ENCODE results near the gene GCNT4. TPM values are rescaled to one million over a fixed set of nuclear protein-coding genes. Genes with fewer than 3 reads are reported as not detected.

GCNT4 gene
- total and polyA plus RNA-seq, 12 donors: 0.09 to 0.58 (median 0.31) TPM

DNA sequence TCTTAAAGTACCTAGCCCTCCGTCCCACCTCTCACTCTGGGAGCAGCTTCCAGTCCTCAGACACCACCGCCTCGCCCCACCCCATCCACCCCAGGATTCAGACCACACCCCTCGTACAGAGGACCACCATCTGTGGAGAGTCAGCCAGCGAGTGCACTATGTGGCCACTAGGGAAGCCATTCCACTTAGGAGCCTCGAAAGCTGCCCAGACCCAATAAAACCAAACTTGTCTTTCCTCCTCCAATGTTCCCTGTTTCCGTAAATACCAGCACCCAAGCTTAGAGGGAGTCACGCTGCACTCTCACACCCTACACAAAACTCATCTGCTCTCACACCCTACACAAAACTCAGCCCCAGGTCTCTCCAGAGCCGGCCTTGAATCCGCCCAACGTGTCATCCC, 1.9 kb downstream of the GCNT4 start:
- ATAC-seq (no peak), DNase-seq (no peak)
- Histone ChIP-seq H3K4me3 (no peak overlapping the region), H3K27me3 (peaks cover 0 to 48% (median 0%) of the 10 kb centered on the region in 7 donors), H3K4me1 (peaks cover 0 to 40% (median 21%) of the 10 kb centered on the region in 9 donors), H3K9me3 (no peaks in the 10 kb centered on the region), H3K27ac (no peak overlapping the region), H3K36me3 (peaks cover 0 to 16% (median 0%) of the 10 kb centered on the region in 9 donors)
- intact Hi-C loops (cut with DNase I): loop anchor here in 2 of 10 donors (5.0 to 10.0 kb wide), 3 partner anchors 284 to 634 kb away; partner anchors contain the start of gene HMGCR (in 2 of the 2)
- 80 to 86% methylated on average over 11 of the region's 11 CpGs for WGBS, 2 donors
- TF ChIP-seq, protein P1, sequence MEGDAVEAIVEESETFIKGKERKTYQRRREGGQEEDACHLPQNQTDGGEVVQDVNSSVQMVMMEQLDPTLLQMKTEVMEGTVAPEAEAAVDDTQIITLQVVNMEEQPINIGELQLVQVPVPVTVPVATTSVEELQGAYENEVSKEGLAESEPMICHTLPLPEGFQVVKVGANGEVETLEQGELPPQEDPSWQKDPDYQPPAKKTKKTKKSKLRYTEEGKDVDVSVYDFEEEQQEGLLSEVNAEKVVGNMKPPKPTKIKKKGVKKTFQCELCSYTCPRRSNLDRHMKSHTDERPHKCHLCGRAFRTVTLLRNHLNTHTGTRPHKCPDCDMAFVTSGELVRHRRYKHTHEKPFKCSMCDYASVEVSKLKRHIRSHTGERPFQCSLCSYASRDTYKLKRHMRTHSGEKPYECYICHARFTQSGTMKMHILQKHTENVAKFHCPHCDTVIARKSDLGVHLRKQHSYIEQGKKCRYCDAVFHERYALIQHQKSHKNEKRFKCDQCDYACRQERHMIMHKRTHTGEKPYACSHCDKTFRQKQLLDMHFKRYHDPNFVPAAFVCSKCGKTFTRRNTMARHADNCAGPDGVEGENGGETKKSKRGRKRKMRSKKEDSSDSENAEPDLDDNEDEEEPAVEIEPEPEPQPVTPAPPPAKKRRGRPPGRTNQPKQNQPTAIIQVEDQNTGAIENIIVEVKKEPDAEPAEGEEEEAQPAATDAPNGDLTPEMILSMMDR (IDR thresholded peaks at IDR 0.05): no peak

DNA sequence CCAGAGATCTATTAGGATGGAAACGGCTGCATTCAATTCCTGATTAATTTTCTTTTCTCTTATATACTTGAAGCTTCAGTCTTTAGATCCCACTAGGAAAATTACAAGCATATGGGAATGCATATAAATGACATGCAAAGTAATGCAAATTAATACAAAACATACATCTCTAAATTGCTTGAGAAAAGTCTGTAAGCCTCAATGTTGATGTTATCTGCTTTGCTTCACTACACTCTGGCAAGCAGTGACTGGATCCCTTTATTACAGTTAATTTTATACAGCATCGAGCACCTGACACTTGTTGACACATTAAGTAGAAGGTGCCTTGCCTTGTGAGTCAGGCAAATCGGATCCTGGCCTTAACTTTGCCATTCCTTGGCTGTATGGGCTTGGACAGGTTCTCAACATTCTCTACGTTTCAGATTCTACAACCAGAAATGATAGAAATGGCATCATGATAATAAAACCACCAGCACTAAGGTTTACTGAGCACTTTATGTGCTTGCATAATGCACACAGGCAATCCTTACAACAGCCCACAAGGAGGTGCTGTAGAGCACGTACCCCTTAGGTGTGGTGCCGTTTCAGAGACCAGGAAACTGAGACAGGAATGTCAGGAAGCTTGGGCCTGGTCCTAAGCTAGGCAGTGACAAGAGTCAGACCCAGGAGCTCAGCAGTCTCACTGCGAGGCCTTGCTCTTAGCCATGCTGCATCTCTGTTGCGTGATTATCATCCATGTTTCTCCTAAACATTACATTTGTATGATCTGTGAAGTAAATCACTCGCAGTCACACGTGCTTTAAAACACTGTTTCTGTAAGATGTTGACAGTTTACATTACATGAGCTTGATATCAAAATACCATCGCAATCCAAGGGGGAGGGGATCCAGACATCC, 2.7 kb downstream of the GCNT4 start:
- Histone ChIP-seq H3K4me3 (no peak overlapping the region), H3K27ac (no peak overlapping the region), H3K27me3 (peaks cover 0 to 43% (median 0%) of the 10 kb centered on the region in 7 donors), H3K9me3 (no peaks in the 10 kb centered on the region), H3K36me3 (peaks cover 0 to 19% (median 0%) of the 10 kb centered on the region in 9 donors), H3K4me1 (peaks cover 0 to 38% (median 21%) of the 10 kb centered on the region in 9 donors)
- DNase-seq (peak in 1 of 2 donors; percentile 33), ATAC-seq (peak in 2 of 8 donors; percentile 33 to 46)
- TF ChIP-seq, protein P1 (IDR thresholded peaks at IDR 0.05): peak; percentile 33 to 76 (median 69)
- WGBS, 2 donors: 65 to 66% methylated on average over 11 of the region's 11 CpGs
- intact Hi-C loops (cut with DNase I): loop anchor here in 5 of 10 donors (5.0 to 10.0 kb wide), 5 partner anchors 215 to 635 kb away; partner anchors contain the start of gene HMGCR (in 3 of the 5)

DNA sequence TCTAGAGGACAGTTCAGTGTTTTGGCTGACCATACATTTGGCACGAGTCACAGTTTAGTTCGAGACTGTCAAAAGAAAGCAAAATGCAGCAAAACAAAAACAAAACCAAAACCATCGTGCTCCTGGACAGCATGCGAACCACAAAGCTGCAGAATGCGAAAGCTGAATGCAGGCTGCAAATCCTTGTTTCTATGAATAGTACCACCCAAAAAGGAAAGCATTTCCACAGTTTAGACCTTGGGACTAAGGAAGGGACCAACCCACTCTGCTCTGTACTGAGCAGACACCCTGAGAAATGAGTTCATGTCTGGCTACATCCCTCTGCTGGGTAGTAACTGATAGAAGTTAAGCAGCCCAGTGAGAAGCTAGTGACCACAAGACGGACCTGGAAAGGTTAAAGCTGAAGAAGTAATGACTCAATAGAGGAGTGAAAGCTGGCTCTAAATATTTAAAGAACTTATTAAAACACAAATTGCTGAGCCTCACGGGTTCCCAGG, 3.9 kb downstream of the GCNT4 start:
- Histone ChIP-seq H3K27me3 (peaks cover 0 to 31% (median 0%) of the 10 kb centered on the region in 7 donors), H3K4me1 (peaks cover 0 to 28% (median 14%) of the 10 kb centered on the region in 9 donors), H3K27ac (no peak overlapping the region), H3K9me3 (no peaks in the 10 kb centered on the region), H3K36me3 (peaks cover 0 to 23% (median 0%) of the 10 kb centered on the region in 9 donors), H3K4me3 (peak overlapping the region in 3 of 10 donors; percentile 10 to 19 (median 17))
- 67 to 81% methylated on average over 7 of the region's 7 CpGs for WGBS, 2 donors
- TF ChIP-seq, protein P1 (IDR thresholded peaks at IDR 0.05): no peak
- intact Hi-C loops (cut with DNase I): loop anchor here in 3 of 10 donors (10.0 kb wide), 3 partner anchors 216 to 384 kb away; partner anchors contain the start of gene HMGCR (in 1 of the 3)
- no peak for DNase-seq
- ATAC-seq: no peak

DNA sequence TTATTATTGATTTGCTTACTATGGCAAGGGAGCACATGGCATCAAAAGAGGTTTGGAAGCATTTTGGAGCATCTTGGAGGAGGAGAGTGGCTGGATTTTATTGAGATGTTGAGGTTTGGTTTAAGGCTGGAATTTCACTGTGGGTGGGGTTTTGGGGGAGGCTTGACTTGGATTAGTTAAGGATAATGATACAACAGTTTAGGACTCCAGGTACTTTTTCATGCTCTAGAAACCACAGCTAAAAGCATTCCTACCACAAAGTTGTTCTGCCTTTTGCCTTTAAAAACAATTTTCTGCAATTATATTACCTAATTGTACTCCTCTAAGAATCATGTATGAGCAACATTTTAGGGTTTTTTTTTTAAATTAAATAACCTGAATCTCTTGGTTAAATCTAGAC, 5.0 kb downstream of the GCNT4 start:
- Histone ChIP-seq H3K27me3 (peaks cover 0 to 19% (median 0%) of the 10 kb centered on the region in 7 donors), H3K9me3 (no peaks in the 10 kb centered on the region), H3K27ac (no peak overlapping the region), H3K36me3 (peaks cover 0 to 28% (median 0%) of the 10 kb centered on the region in 9 donors), H3K4me3 (no peak overlapping the region), H3K4me1 (peaks cover 0 to 24% (median 11%) of the 10 kb centered on the region in 9 donors)
- intact Hi-C loops (cut with DNase I): loop anchor here in 3 of 10 donors (10.0 kb wide), 3 partner anchors 217 to 383 kb away; partner anchors contain the start of gene HMGCR (in 1 of the 3)
- TF ChIP-seq, protein P1 (IDR thresholded peaks at IDR 0.05): no peak
- no peak for ATAC-seq
- no peak for DNase-seq
